Measurements from ENCODE around the gene CADM2. TPM values are rescaled to one million over a fixed set of nuclear protein-coding genes. Genes with fewer than 3 reads are reported as not detected.

The CADM2 gene
- total and polyA plus RNA-seq, 2 experiments from 2014 or later = 13.3 to 47.5 TPM

DNA sequence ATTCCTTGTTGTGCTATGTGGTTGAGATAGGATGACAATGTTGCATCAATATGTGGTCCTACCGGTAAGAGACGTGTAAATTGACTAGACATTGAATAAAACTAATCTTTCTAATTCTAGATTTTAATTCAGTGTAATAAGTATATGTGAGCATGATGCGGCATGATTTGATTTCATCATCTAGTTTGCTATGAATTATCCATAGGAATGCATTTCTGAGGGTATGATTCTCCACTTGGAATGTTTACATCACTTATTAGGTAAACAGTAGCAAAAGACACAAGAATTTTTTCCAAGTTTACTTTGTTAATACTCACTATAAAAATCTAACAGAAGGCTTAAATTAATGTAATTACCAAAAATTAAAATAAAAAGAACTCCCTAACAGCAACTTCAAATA is 353.5 kb downstream of the CADM2 start (continued):
- no peak for TF ChIP-seq ZNF462 (CRISPR knock-in tag; IDR thresholded peaks at IDR 0.05)

DNA sequence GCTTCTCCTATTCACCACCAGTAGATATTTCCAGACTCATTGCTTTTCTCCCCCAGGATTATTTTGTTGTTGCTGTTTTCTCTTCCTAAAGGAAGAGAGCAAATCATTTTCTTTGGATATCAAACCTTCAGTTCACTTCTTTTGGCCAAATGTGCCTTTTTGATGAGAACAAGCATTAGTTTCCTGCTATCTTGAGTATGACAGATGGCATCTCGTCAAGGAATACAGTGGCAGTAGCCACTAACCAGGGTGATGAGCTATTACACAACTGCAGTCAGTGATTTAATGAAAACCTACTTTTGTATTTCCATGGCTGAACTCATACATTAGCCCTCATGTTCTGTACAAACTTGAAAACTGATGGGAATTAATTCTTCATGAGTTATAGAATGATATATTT is 354.6 kb downstream of the CADM2 start:
- no peaks in the 10 kb centered on the region for H3K9me3 Mint-ChIP-seq
- no peaks in the 10 kb centered on the region for H3K4me1 Mint-ChIP-seq
- no peak overlapping the region for H3K27ac ChIP-seq (ENCODE audit: low read depth)
- no peaks in the 10 kb centered on the region for H3K79me2 ChIP-seq (replicated peaks; ENCODE audit: insufficient read depth)
- ATAC-seq = no peak
- H3K27me3 ChIP-seq (ENCODE audit: insufficient read depth) = no peaks in the 10 kb centered on the region
- no peaks in the 10 kb centered on the region for H3K27me3 Mint-ChIP-seq (ENCODE audit: insufficient read depth, low read depth, poor library complexity)
- no peak for DNase-seq (ENCODE audit: low spot score)
- no peak overlapping the region for H3K4me3 ChIP-seq
- H3K36me3 ChIP-seq (ENCODE audit: insufficient read depth) = no peaks in the 10 kb centered on the region
- no peaks in the 10 kb centered on the region; the same call in 2 of the 3 replicates for H3K36me3 Mint-ChIP-seq (ENCODE audit: low read depth)
- H3F3A ChIP-seq (replicated peaks; ENCODE audit: low read depth) = no peaks in the 10 kb centered on the region
- no peaks in the 10 kb centered on the region for H3K4me1 ChIP-seq (ENCODE audit: insufficient read depth)
- no peak overlapping the region for H3K4me2 ChIP-seq
- H3K4me3 Mint-ChIP-seq = no peak overlapping the region
- H3K27ac Mint-ChIP-seq = no peak overlapping the region
- no peak overlapping the region for H2AFZ ChIP-seq
- no peaks in the 10 kb centered on the region for H4K20me1 ChIP-seq (replicated peaks; ENCODE audit: insufficient read depth)
- H3K9me2 ChIP-seq (ENCODE audit: insufficient read depth) = no peaks in the 10 kb centered on the region
- TF ChIP-seq ZNF331 (CRISPR knock-in tag; IDR thresholded peaks at IDR 0.05; ENCODE audit: low read depth) (no peak), EZH2phosphoT487 (IDR thresholded peaks at IDR 0.05; ENCODE audit: unreplicated experiment) (no peak), ZNF114 (CRISPR knock-in tag; IDR thresholded peaks at IDR 0.05) (no peak), REST (IDR thresholded peaks at IDR 0.05; ENCODE audit: unreplicated experiment) (no peak)
- TF ChIP-seq, protein P1, sequence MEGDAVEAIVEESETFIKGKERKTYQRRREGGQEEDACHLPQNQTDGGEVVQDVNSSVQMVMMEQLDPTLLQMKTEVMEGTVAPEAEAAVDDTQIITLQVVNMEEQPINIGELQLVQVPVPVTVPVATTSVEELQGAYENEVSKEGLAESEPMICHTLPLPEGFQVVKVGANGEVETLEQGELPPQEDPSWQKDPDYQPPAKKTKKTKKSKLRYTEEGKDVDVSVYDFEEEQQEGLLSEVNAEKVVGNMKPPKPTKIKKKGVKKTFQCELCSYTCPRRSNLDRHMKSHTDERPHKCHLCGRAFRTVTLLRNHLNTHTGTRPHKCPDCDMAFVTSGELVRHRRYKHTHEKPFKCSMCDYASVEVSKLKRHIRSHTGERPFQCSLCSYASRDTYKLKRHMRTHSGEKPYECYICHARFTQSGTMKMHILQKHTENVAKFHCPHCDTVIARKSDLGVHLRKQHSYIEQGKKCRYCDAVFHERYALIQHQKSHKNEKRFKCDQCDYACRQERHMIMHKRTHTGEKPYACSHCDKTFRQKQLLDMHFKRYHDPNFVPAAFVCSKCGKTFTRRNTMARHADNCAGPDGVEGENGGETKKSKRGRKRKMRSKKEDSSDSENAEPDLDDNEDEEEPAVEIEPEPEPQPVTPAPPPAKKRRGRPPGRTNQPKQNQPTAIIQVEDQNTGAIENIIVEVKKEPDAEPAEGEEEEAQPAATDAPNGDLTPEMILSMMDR (conservative IDR thresholded peaks at IDR 0.05; ENCODE audit: low read depth in 2 of 2) = no peak
